Trophoblast cell (in vitro differentiated cells and primary cell): ENCODE data around the gene GRIN2A.

Experiments used
- DNase-seq, 2 donors: peaks; one replicate each; pipeline ENCODE4 v3.0.0-alpha.2; 2016
- H2AFZ ChIP-seq: 2 replicates; pipeline ENCODE4 v1.6.1; 2013; ENCODE audit warnings: low read length, moderate library complexity, mild to moderate bottlenecking; ENCODE audit not compliant: insufficient read depth, poor library complexity
- H2AK5ac ChIP-seq: 2 replicates; pipeline ENCODE4 v1.6.1; 2013; ENCODE audit warnings: mild to moderate bottlenecking, low read length
- H2BK120ac ChIP-seq: 2 replicates; pipeline ENCODE4 v1.6.1; 2013; ENCODE audit warnings: low read length, mild to moderate bottlenecking, moderate library complexity; ENCODE audit not compliant: insufficient read depth, poor library complexity
- H2BK12ac ChIP-seq: 2 replicates; pipeline ENCODE4 v1.6.1; 2013; ENCODE audit warnings: mild to moderate bottlenecking, low read length, moderate library complexity
- H2BK5ac ChIP-seq: 2 replicates; pipeline ENCODE4 v1.6.1; 2013; ENCODE audit warnings: low read length, low read depth, moderate library complexity, mild to moderate bottlenecking; ENCODE audit not compliant: poor library complexity
- H3K14ac ChIP-seq: 2 replicates; pipeline ENCODE4 v1.6.1; 2013; ENCODE audit warnings: mild to moderate bottlenecking, low read length
- H3K18ac ChIP-seq: 2 replicates; pipeline ENCODE4 v1.6.1; 2013; ENCODE audit warnings: mild to moderate bottlenecking, low read length
- H3K23ac ChIP-seq: 2 replicates; pipeline ENCODE4 v1.6.1; 2013; ENCODE audit warnings: low read length
- H3K27ac ChIP-seq: 2 replicates; pipeline ENCODE4 v1.5.1; 2013; ENCODE audit warnings: low read depth, mild to moderate bottlenecking, inconsistent platforms, low read length, moderate library complexity
- H3K27me3 ChIP-seq: 2 replicates; pipeline ENCODE4 v1.6.1; 2013; ENCODE audit warnings: inconsistent platforms, mild to moderate bottlenecking, low read length, moderate library complexity; ENCODE audit not compliant: insufficient read depth
- H3K36me3 ChIP-seq, 2 experiments: 1 replicate in 1 of 2; 2 replicates in 1 of 2; pipeline ENCODE4 v1.6.1; 2013; ENCODE audit warnings: low read length in 2 of 2, mild to moderate bottlenecking in 2 of 2, moderate library complexity in 1 of 2; ENCODE audit not compliant: insufficient read depth in 2 of 2, control insufficient read depth in 1 of 2
- H3K4ac ChIP-seq: 2 replicates; pipeline ENCODE4 v1.6.1; 2013; ENCODE audit warnings: low read depth, mild to moderate bottlenecking, low read length, moderate library complexity
- H3K4me1 ChIP-seq, 2 experiments: 1 replicate in 1 of 2; 2 replicates in 1 of 2; pipeline ENCODE4 v1.6.1; 2013; ENCODE audit warnings: low read length in 2 of 2, mild to moderate bottlenecking in 2 of 2, moderate library complexity in 1 of 2; ENCODE audit not compliant: insufficient read depth in 2 of 2, control insufficient read depth in 1 of 2
- H3K4me2 ChIP-seq: 2 replicates; pipeline ENCODE4 v1.6.1; 2013; ENCODE audit warnings: inconsistent platforms, mild to moderate bottlenecking, low read length, moderate library complexity
- H3K4me3 ChIP-seq: 2 replicates; pipeline ENCODE4 v1.5.1; 2013; ENCODE audit warnings: mild to moderate bottlenecking, low read depth, low read length, inconsistent platforms
- H3K79me1 ChIP-seq: one replicate; pipeline ENCODE4 v1.6.1; 2013; ENCODE audit warnings: low read length
- H3K79me2 ChIP-seq: 2 replicates; pipeline ENCODE4 v1.6.1; 2013; ENCODE audit warnings: low read length, mild to moderate bottlenecking; ENCODE audit not compliant: control insufficient read depth, insufficient read depth, poor library complexity
- H3K9ac ChIP-seq: 2 replicates; pipeline ENCODE4 v1.6.1; 2013; ENCODE audit warnings: mild to moderate bottlenecking, low read length
- H3K9me3 ChIP-seq: 2 replicates; pipeline ENCODE4 v1.6.1; 2013; ENCODE audit warnings: low read depth, mild to moderate bottlenecking, control low read depth, inconsistent platforms, low read length; ENCODE audit not compliant: insufficient read depth
- H4K12ac ChIP-seq: 2 replicates; pipeline ENCODE4 v1.6.1; 2013; ENCODE audit warnings: low read depth, mild to moderate bottlenecking, low read length, moderate library complexity
- H4K8ac ChIP-seq: 2 replicates; pipeline ENCODE4 v1.6.1; 2013; ENCODE audit warnings: low read depth, mild to moderate bottlenecking, low read length, moderate library complexity
- H4K91ac ChIP-seq: one replicate; pipeline ENCODE4 v1.6.1; 2013; ENCODE audit warnings: low read depth, mild to moderate bottlenecking, low read length, moderate library complexity
- WGBS: extraction: QIAGEN DNeasy Blood & Tissue Kit; methylation state at CpG from one replicate; pipeline ENCODE4 v1.1.7; 2013; ENCODE audit warnings: missing lambda C conversion rate; ENCODE audit not compliant: insufficient read length, insufficient coverage; ENCODE audit errors: extremely low coverage; 5-methylcytosine and 5-hydroxymethylcytosine counted together

Gene GRIN2A

GRCh38 chr16:9862327-9862726 is 319.9 kb downstream of the GRIN2A start:
- no CpG with 5 or more reads among the region's 4 CpGs for WGBS

GRCh38 chr16:9860876-9861275 is 321.4 kb downstream of the GRIN2A start:
- no peak for DNase-seq
- Histone ChIP-seq H4K8ac (no peak overlapping the region), H3K9me3 (no peaks in the 10 kb centered on the region), H3K27ac (no peak overlapping the region), H3K4me2 (no peak overlapping the region), H3K79me1 (no peaks in the 10 kb centered on the region), H3K23ac (no peak overlapping the region), H3K4me1 (no peaks in the 10 kb centered on the region), H3K4ac (no peak overlapping the region), H2AFZ (no peak overlapping the region), H3K9ac (no peak overlapping the region), H2AK5ac (no peak overlapping the region), H3K79me2 (no peaks in the 10 kb centered on the region), H3K27me3 (no peaks in the 10 kb centered on the region), H3K36me3 (no peaks in the 10 kb centered on the region), H4K12ac (no peak overlapping the region), H3K18ac (no peak overlapping the region), H2BK120ac (no peak overlapping the region), H3K14ac (no peak overlapping the region), H3K4me3 (no peak overlapping the region), H2BK12ac (no peak overlapping the region), H4K91ac (no peak overlapping the region), H2BK5ac (no peak overlapping the region)
- no CpG with 5 or more reads among the region's 2 CpGs for WGBS

More at GRCh38 chr16:9862327-9862726, 319.9 kb downstream of the GRIN2A start:
- no peak overlapping the region for H2BK5ac ChIP-seq
- no peak overlapping the region for H3K27ac ChIP-seq
- H3K4ac ChIP-seq: no peak overlapping the region
- no peaks in the 10 kb centered on the region for H3K27me3 ChIP-seq
- no peak overlapping the region for H4K91ac ChIP-seq
- no peak overlapping the region for H2BK120ac ChIP-seq
- H3K4me2 ChIP-seq: no peak overlapping the region
- no peak overlapping the region for H3K23ac ChIP-seq
- no peak overlapping the region for H3K18ac ChIP-seq
- no peak overlapping the region for H4K12ac ChIP-seq
- H3K79me2 ChIP-seq: no peaks in the 10 kb centered on the region
- H3K14ac ChIP-seq: no peak overlapping the region
- no peaks in the 10 kb centered on the region for H3K36me3 ChIP-seq
- H3K9ac ChIP-seq: no peak overlapping the region
- no peak for DNase-seq
- no peak overlapping the region for H4K8ac ChIP-seq
- H3K4me3 ChIP-seq: no peak overlapping the region
- no peaks in the 10 kb centered on the region for H3K9me3 ChIP-seq
- no peaks in the 10 kb centered on the region for H3K79me1 ChIP-seq
- no peaks in the 10 kb centered on the region for H3K4me1 ChIP-seq
- no peak overlapping the region for H2AK5ac ChIP-seq
- H2BK12ac ChIP-seq: no peak overlapping the region
- no peak overlapping the region for H2AFZ ChIP-seq

GRCh38 chr16:9859701-9860327 is 322.4 kb downstream of the GRIN2A start:
- H2AFZ ChIP-seq: no peak overlapping the region
- no peak overlapping the region for H3K14ac ChIP-seq
- H2BK120ac ChIP-seq: no peak overlapping the region
- no peak overlapping the region for H3K18ac ChIP-seq
- H2BK12ac ChIP-seq: no peak overlapping the region
- H2BK5ac ChIP-seq: no peak overlapping the region
- no peaks in the 10 kb centered on the region for H3K27me3 ChIP-seq
- no peak overlapping the region for H4K12ac ChIP-seq
- no peak overlapping the region for H3K4me2 ChIP-seq
- no peak overlapping the region for H4K8ac ChIP-seq
- H3K36me3 ChIP-seq: no peaks in the 10 kb centered on the region
- H3K79me1 ChIP-seq: no peaks in the 10 kb centered on the region
- H3K27ac ChIP-seq: no peak overlapping the region
- H3K4me1 ChIP-seq: no peaks in the 10 kb centered on the region
- H3K9me3 ChIP-seq: no peaks in the 10 kb centered on the region
- H3K4me3 ChIP-seq: no peak overlapping the region
- no peak overlapping the region for H4K91ac ChIP-seq
- H2AK5ac ChIP-seq: no peak overlapping the region
- no peak overlapping the region for H3K23ac ChIP-seq
- no CpG with 5 or more reads among the region's 8 CpGs for WGBS
- H3K4ac ChIP-seq: no peak overlapping the region
- DNase-seq: no peak
- H3K9ac ChIP-seq: no peak overlapping the region
- no peaks in the 10 kb centered on the region for H3K79me2 ChIP-seq

GRCh38 chr16:9854675-9855074 is 327.6 kb downstream of the GRIN2A start:
- no CpG with 5 or more reads among the region's 2 CpGs for WGBS
- Histone ChIP-seq H4K12ac (no peak overlapping the region), H2BK120ac (no peak overlapping the region), H3K4me2 (no peak overlapping the region), H2BK5ac (no peak overlapping the region), H4K8ac (no peak overlapping the region), H3K79me2 (no peaks in the 10 kb centered on the region), H2AK5ac (no peak overlapping the region), H4K91ac (no peak overlapping the region), H3K4ac (no peak overlapping the region), H3K4me3 (no peak overlapping the region), H2BK12ac (no peak overlapping the region), H3K14ac (no peak overlapping the region), H3K79me1 (no peaks in the 10 kb centered on the region), H3K9me3 (no peaks in the 10 kb centered on the region), H3K4me1 (no peaks in the 10 kb centered on the region), H3K36me3 (no peaks in the 10 kb centered on the region), H3K27me3 (no peaks in the 10 kb centered on the region), H3K18ac (no peak overlapping the region), H3K23ac (no peak overlapping the region), H2AFZ (no peak overlapping the region), H3K27ac (no peak overlapping the region), H3K9ac (no peak overlapping the region)
- no peak for DNase-seq
